ENCODE measurements around the gene CDK9.
"Not testable (repeated sequence)": the region's sequence is repeated elsewhere in the genome, so short reads cannot be mapped to it uniquely, and the experiment has no call there.

The CDK9 gene

DNA sequence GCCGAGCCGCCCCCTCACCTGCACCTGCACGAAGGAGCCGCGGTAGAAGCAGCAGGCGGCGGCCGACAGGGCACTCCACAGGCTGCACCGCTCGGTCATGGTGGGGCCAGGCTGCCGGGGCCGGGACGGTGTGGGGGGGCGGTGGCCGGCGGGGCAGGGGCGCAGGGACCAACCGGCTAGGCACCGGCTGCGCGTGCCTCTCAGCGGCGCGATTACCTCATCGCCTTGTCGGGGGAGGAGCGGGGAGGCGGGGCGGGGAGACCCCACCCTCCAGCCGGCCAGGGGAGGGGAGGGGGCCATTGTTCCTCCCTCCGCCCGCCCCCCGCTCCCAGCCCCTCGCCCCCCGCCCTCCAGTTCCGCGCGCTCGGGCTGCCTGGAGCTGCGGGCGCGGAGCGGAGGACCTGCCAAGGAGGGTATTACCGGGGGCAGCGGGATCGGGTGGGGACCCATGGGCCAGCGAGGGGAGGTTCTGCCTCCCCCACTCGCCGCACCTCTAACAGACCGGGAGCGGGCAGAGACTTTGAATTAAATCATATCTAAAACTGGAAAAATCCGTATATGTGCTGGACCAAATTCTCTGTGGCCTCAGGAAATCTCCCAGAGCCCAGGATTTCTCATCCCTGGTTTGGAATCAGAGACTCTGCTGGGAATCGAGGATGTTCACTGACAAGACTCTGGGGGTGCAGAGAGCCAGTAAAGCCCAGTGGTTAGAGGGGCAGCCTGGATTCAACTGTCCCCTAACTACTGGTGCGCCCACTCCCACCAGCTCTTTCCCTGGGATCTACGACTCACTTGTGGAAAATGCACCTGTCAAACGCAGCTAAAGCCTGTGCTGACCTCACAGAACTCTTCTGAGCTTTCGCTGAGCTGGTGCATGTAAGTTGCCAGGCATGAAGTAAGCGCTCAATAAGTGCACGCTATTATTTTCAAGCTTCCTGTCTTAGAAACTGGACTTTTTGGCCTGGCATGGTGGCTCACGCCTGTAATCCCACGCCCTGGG, 30.5 kb upstream of the CDK9 start:
- TF ChIP-seq, protein P1, sequence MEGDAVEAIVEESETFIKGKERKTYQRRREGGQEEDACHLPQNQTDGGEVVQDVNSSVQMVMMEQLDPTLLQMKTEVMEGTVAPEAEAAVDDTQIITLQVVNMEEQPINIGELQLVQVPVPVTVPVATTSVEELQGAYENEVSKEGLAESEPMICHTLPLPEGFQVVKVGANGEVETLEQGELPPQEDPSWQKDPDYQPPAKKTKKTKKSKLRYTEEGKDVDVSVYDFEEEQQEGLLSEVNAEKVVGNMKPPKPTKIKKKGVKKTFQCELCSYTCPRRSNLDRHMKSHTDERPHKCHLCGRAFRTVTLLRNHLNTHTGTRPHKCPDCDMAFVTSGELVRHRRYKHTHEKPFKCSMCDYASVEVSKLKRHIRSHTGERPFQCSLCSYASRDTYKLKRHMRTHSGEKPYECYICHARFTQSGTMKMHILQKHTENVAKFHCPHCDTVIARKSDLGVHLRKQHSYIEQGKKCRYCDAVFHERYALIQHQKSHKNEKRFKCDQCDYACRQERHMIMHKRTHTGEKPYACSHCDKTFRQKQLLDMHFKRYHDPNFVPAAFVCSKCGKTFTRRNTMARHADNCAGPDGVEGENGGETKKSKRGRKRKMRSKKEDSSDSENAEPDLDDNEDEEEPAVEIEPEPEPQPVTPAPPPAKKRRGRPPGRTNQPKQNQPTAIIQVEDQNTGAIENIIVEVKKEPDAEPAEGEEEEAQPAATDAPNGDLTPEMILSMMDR (IDR thresholded peaks at IDR 0.05; ENCODE audit: low read depth, low read length), result no peak
- DNase-seq (ENCODE audit: extremely low read depth, low read depth), result no peak

DNA sequence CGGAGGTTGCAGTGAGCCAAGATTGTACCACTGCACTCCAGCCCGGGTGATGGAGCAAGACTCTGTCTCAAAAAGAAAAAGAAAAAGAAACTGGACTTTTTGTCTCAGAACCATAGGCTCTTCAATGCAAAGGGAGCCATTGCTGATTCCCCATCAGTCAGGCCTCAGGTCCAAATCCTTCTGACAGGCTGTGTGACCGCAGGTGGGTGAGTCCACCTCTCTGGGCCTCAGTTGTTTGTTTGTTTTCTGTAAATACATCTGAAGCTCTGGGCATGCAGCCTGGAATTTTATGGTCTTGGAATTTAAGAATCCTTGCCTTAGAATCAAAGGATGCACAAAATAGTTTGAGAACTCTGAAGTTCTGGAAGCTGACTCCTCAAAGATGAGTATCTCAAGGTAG, 29.6 kb upstream of the CDK9 start:
- DNase-seq (ENCODE audit: extremely low read depth, low read depth), result no peak
- TF ChIP-seq, protein P1 (IDR thresholded peaks at IDR 0.05; ENCODE audit: low read depth, low read length), result no peak

DNA sequence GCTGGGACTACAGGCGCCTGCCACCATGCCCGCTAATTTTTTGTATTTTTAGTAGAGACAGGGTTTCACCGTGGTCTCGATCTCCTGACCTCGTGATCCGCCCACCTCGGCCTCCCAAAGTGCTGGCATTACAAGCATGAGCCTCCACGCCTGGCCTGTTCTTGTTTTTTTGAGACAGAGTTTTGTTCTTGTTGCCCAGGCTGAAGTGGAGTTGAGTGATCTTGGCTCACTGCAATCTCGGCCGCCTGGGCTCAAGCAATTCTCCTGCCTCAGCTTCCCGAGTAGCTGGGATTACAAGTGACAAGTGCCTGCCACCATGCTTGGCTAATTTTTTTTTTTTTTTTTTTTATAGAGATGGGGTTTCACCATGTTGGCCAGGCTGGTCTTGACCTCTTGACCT, 29.1 kb upstream of the CDK9 start:
- not testable (repeated sequence) for DNase-seq (ENCODE audit: extremely low read depth, low read depth)

DNA sequence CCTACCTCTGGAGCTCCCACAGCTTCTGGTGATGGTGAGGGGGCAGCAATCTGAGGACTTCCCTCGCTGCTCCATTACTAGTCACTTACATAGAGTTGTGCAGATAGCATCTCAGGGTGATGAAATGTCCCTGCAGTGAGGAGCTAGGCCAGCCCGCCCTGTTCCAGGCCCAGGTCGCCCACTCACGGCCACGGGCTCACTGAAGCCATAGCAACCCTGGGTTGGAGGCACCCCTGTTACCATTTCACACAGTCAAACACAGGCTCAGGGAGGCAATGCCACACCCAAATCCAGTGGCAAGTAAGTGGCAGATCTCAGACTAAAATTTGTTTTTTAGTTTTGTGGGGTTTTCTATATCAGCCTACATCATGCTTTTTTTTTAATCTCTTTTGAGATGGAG, 27.0 kb upstream of the CDK9 start:
- TF ChIP-seq, protein P1 (IDR thresholded peaks at IDR 0.05; ENCODE audit: low read depth, low read length), result no peak

DNA sequence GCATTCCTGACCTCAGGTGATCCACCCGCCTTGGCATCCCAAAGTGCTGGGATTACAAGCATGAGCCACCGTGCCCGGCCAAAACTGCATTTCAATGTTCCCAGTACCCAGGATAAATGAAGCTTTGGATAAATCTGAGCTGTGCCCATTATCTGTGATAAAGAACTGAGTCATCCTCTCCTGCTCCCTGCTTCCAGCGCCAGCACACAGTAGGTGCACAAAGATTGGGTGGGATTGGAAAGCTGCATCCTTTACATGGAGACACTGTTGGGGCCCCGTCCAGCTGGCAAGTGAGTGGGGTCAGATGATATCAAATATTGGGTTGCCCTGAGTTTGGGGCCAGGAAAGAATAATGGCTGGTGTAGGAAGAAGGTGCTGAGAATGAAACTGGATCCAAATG, 24.8 kb upstream of the CDK9 start:
- TF ChIP-seq, protein P1 (IDR thresholded peaks at IDR 0.05; ENCODE audit: low read depth, low read length), result no peak
- DNase-seq (ENCODE audit: extremely low read depth, low read depth), result no peak

More for the DNA sequence above, 27.0 kb upstream of the CDK9 start:
- DNase-seq (ENCODE audit: extremely low read depth, low read depth), result no peak

DNA sequence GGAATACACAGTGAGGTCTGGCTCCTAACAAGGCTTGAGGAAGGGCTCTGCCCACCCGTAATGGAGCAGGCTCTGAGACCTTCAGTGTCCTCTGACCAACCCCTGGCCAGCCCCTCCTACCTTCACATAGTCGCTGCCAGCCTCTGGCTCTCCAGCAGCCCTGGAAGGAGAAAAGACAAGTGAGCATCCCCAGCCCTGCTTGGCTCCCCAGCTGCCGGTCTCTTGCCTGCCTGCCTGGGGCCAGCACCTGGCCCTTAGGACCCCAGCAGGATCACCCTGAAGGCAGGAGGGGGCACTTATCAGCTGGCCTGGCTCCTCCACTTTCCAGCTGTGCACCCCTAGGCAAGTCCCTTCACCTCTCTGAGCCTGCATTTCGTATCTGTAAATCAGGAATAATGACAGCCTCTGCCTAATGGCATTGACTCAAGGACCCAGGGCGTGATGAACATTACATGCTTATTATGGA, 24.3 kb upstream of the CDK9 start:
- DNase-seq (ENCODE audit: extremely low read depth, low read depth), result no peak
- TF ChIP-seq, protein P1 (IDR thresholded peaks at IDR 0.05; ENCODE audit: low read depth, low read length), result no peak

DNA sequence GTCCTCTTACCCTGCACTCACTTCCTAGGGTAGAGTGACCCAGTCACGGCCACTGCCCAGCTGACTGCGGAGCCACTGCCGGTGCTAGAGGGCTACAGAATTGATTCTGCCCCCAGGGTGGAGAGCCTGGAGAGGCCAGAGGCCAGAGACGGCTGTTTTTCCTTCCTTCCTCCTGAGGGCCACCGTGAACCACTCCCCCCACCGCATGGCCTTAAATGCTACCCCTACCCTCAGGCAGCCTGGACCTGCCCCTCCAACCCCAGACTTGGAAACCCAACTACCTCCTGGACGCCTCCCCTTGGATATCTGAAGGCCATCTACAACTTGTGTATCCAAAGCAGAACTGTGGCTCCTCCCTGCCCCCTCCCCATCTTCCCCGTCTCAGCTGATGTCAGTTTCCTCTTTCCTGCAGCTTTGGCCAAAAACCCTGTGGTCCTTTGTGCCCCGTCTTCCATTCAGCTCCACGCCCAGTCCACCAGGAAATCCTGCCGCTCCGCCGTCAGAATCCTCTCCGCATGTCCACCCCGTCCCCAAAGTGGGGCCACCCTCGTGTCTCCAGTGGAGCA, 23.6 kb upstream of the CDK9 start:
- TF ChIP-seq, protein P1 (IDR thresholded peaks at IDR 0.05; ENCODE audit: low read depth, low read length), result no peak
- no peak for DNase-seq (ENCODE audit: extremely low read depth, low read depth)
